HG02623 (cell line): ENCODE results near the gene TFB2M.

ENCODE experiments used
- ATAC-seq: cut with Tn5 transposase; IDR thresholded peaks from one replicate; pipeline ENCODE4 v1.9.1; 2021; ENCODE audit warnings: moderate library complexity; ENCODE audit not compliant: unreplicated experiment

Gene TFB2M

GRCh38 chr1:246559310-246559709 is 6.8 kb downstream of the TFB2M start:
- no peak for ATAC-seq

- no peak for ATAC-seq
Measured at GRCh38 chr1:246558041-246558440, 8.0 kb downstream of the TFB2M start.

GRCh38 chr1:246554201-246554600 is 11.9 kb downstream of the TFB2M start:
- ATAC-seq: no peak

GRCh38 chr1:246552110-246552509 is 14.0 kb downstream of the TFB2M start:
- no peak for ATAC-seq

- ATAC-seq: no peak
Measured at GRCh38 chr1:246550402-246550801, 15.7 kb downstream of the TFB2M start.

GRCh38 chr1:246549665-246550064 is 16.4 kb downstream of the TFB2M start:
- ATAC-seq: no peak

- no peak for ATAC-seq
Measured at GRCh38 chr1:246544001-246544400, 22.1 kb downstream of the TFB2M start.

GRCh38 chr1:246540738-246541491 is 25.1 kb downstream of the TFB2M start:
- ATAC-seq: no peak

DNA sequence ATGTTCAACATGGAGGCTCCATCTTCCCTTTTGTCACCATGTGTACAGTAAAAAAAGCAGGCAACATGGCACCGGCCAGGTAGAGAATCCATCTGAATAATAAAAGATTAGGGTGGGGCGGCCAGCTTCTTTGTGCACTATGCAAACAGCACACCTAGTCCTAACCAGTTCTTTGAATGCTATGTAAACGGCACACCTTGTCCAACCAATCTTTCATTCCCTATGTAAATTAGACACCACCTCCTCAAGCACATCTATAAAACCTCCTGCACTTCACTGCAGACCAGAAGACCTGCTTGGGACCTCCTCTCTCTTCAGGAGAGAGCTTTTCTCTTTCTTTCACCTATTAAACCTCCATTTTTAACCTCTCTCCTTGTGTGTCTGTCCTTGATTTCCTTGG is 28.2 kb downstream of the TFB2M start:
- no peak for ATAC-seq

DNA sequence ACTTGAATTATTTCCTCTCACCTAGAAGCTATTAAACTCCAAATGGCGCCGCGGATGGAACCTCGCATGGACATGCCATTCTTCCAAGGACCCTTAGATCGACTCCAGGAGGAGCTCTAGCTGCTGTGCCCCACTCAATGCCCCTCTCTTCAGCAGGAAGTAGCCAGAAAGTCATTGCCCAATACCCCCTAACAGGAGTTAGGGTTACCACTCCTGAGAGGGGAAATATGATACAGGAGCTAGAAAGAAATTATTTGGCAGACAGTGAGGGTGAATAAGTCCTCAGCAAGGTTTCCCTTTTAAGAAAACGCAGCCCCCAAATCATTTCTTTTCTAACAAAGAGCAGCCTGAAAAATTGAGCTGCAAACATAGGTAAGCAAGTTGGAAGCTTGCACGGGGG is 28.6 kb downstream of the TFB2M start:
- ATAC-seq: no peak

- no peak for ATAC-seq
Measured at GRCh38 chr1:246534114-246534513, 31.9 kb downstream of the TFB2M start.

DNA sequence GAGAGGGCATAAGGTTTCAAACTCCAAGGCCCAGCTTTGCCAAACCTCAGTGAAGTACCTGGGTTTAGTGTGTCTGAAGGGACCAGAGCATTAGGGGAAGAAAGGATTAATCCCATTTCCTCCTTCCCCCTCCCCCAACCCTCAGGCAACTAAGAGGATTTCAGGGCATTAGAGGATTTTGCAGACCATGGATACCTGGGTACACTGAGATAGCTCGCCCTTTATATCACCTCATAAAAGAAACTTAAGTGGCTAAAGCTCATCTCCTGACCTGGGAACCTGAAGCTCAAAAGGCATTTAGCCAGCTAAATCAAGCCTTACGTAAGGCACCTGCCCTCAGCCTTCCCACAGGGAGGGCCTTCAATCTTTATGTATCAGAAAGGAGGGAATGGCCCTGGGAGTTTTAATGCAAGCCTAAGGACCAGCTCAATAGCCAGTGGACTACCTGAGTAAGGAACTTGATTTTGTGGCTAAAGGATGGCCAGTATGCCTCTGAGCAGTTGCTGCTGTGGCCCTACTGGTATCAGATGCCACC is 32.6 kb downstream of the TFB2M start:
- no peak for ATAC-seq

DNA sequence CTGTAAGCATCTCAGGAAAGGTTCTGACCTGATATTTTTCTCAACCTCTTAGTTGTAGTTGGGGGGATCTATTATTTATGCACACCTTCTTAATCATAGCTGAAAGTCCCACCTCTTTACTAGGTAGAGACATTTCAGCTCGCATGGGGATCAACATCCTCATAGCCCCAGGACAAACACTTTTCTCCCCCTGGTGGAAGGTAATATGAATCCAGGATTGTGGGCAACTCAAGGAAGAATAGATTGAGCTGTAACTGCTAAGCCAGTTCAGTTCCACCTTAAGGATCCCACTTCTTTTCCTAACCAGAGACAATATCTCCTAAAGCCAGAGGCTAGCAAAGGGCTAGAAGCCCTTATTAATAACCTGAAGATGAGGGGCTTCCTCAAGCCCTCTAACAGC is 33.5 kb downstream of the TFB2M start:
- no peak for ATAC-seq

- no peak for ATAC-seq
Measured at GRCh38 chr1:246530482-246530881, 35.6 kb downstream of the TFB2M start.

GRCh38 chr1:246528933-246529731 is 36.9 kb downstream of the TFB2M start:
- ATAC-seq: no peak

DNA sequence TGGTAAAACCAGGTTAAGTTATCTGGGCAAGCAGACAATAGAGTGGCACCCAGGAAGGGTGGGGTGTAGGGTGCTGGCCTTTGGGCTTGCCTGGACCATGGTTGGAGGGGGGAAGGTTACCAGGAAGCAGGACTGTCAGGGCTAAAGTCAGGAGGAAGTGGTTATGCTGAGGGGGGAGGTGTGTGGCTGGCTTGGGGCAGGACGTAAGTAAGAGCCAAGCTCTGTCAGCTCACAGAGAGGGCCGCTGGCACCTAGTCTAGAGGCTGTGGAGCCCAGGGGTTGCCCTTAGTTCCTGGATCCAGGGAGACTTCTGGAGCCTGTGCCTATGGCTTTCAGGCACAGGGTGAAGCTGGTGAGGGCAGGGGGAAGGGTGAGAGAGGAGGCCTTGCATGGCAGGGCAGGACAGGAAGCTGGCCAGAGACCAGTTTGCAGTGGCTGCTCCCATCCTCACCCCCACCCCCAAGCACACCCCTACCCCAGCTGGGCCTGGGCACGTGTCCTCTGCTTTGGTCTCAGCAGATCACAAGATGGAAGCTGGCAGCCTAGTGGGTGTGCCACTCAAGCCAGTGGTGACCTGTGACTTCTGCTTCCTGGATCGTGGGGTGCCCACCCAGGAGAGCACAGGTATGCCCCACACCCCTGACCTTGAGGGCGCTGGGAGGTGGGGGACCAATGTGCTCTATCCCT is 38.5 kb downstream of the TFB2M start:
- ATAC-seq: no peak

DNA sequence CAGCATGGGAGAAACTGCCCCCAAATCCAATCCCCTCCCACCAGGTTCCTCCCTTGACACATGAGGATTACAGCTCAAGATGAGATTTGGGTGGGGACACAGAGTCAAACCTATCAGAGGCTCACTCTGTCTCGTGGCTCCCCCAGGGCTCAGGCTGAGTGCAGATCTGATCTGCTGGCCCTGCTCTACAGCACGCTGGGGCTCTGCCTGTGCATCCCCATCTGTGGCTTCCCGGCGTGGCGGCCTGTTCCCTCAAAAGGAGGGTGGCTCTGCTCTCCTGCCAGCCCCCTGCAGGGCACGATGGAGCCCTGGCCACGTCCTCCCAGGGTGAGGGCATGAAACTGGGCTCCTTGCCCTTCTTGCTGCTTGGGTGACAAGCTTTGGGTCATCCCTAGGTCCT is 39.1 kb downstream of the TFB2M start:
- ATAC-seq: no peak

DNA sequence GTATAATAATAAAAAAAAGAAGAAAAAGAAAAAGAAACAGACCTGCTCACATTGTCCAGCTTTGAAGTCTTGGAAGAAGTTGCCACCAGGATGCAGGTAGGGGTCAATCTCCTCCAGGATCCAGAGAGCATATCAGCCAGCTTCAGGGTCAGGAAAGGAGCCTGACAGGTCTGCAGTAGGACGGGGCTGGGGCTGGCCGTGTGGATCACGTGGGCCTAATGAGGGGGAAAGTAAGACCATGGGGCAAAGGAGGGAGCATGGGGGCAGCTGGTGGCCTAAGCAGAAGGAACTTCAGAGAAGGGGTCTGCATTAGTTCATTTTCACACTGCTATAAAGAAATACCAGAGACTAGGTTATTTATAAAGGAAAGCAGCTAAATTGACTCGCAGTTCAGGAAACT is 39.7 kb downstream of the TFB2M start:
- ATAC-seq: no peak

DNA sequence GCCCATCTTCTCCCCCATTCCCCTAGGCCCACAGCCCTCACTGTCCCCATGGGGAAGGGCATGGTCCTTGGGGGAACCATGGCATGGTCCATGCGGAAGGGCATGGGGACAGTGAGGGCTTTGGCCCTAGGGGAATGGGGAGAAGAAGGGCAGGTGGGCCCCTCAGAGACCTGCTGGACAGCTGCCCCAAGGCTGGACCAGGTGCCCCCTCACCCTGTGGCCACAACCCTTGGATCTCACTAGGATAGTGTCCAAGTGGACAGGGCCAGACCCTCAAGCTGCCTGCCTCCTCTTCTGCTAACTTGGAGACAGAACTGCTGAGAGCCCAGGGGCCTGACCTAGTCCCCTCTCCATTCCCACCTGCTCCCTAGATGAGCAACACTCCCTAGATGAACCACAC is 46.5 kb downstream of the TFB2M start:
- ATAC-seq: no peak

DNA sequence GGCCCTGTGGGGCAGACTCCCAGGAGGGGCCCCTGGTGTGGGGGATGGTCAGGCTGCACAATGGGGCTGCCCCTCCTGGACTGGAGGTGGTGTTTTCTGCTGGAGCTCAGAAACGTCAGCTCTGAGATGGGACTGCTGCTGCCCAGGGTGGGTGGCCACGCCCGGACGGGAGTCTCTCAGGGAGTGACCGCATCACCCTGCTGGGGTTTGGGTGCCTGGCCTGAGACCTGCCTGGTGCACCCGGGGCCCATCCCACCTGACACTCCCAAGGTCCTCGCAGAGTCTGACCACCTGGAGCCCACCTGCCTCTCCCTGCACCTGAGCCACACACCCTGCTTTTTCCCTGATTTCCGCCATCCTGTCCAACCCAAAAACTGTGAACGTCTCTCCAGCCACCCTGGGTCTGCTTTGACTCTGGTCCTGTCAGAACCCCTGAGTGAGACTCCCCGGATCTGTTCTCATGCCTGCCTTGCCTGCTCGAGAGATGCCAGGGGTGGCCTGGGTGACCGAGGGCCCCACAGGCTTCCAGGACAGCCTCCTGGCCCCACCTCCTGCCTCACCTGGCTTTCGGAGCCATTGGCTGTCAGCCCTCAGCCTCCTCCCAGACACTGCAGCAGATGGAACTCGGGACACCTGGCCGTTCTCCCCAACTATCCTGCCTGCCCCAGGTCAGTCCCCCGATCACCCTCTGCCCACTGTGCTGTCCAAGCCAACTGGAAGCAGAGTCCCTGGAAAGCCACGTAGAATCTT is 47.4 kb downstream of the TFB2M start:
- ATAC-seq: no peak

DNA sequence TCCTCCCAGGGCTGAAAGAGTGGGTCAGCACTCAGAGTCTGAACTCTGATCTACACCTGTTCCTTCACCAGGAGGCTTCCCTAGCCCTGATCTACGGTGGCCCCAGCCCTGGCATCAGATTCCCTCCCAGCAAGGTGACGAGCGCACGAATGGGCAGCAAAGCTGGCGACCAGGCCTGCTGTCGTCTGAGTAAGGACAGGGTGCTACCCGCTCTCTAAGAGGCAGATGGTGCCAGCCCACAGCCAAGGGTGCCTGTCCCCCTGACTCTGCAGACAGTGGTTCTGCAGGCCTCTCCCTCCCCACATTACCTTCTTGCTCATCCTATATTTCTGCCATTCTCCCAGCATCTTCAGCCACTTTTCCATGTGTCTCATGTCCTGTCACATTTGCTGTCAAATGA is 48.7 kb downstream of the TFB2M start:
- no peak for ATAC-seq
